Pulmonary artery endothelial cell (primary cell): Measurements from ENCODE around the gene NAA50. TPM values are rescaled to one million over a fixed set of nuclear protein-coding genes. Genes with fewer than 3 reads are reported as not detected.

ENCODE experiments used
- DNase-seq: peaks from one replicate; pipeline ENCODE4 v3.0.0-alpha.2; 2011; ENCODE audit warnings: low read depth, low spot score
- total RNA-seq: library from RNA; depleted of rRNA; stranded (reverse); fragments of >200 nt; gene quantifications from 2 replicates; pipeline ENCODE4 v1.2.3, GENCODE V29; 2014

The NAA50 gene
- total RNA-seq, 1 donor from 2014 or later, result 298 TPM

- no peak for DNase-seq
Observed at GRCh38 chr3:113690482-113690881, 55.6 kb downstream of the NAA50 start.

- DNase-seq, result no peak
Observed at GRCh38 chr3:113685956-113686721, 59.9 kb downstream of the NAA50 start.

DNA sequence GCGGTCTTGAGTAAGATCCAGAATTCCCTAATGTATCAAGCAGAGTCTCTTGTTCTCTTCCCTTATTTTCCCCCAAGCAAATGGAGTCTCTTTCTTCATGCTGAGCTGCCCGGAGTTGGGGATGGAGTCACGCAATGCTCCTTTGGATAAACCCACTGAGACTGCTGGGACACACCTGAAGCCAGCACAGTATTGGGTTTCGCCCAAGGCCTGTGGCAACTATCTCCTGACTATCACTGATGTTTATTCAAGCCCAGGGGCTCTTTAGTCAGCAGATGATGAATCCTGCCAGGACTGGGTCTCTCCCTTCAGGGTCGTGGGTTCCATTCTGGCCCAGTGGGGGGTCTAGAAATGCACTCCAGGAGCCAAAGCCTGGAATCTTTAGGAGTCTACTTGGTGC lies 60.9 kb downstream of the NAA50 start:
- no peak for DNase-seq

DNA sequence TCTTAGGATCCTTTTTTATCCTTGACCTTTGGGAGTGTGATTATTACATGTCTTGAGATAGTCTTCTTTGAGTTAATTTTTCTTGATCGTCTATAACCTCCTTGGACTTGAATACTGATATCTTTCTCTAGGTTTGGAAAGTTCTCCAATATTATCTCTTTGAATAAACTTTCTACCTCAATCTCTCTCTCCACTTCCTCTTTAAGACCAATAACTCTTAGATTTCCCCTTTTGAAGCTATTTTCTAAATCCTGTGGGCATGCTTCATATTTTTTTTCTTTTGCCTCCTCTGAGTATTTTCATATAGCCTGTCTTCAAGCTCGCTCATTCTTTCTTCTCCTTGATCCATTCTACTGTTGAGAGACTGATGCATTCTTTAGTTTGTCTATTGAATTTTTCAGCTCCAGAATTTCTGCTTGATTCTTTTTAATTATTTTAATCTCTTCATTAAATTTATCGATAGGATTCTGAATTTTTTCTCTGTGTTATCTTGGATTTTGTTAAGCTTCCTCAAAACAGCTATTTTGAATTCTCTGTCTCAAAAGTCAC lies 61.7 kb downstream of the NAA50 start:
- no peak for DNase-seq

DNA sequence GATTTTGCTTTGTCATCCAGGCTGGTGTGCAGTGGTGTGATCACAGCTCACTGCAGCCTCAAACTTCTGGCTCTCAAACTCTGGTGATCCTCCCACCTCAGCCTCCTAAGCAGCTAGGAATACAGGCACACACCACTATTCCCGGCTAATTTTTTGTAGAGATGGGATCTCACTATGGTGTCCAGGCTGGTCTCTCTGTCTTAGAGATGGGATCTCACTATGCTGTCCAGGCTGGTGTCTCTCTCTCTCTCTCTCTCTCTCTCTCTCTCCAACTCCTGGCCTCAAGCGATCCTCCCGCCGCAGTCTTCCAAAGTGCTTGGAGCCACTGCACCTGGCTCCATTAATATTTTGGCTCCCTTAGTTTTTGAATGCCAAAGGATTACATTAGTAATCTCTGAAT lies 67.3 kb downstream of the NAA50 start:
- DNase-seq, result no peak

GRCh38 chr3:113677737-113678136 lies 68.3 kb downstream of the NAA50 start:
- DNase-seq, result no peak

DNA sequence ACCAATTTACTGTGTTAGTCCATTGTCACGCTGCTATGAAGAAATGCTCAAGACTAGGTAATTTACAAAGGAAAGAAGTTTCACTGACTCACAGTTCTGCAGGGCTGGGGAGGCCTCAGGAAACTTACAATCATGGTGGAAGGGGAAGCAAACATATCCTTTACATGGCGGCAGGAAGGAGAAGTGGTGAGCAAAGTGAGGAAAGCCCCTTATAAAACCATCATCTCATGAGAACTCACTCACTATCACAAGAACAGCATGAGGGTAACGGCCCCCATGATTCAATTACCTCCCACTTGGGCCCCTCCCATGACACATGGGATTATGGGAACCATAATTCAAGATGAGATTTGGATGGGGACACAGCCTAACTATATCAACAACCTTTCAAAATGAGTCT lies 69.8 kb downstream of the NAA50 start:
- no peak for DNase-seq

GRCh38 chr3:113673593-113673992 lies 72.5 kb downstream of the NAA50 start:
- no peak for DNase-seq

DNA sequence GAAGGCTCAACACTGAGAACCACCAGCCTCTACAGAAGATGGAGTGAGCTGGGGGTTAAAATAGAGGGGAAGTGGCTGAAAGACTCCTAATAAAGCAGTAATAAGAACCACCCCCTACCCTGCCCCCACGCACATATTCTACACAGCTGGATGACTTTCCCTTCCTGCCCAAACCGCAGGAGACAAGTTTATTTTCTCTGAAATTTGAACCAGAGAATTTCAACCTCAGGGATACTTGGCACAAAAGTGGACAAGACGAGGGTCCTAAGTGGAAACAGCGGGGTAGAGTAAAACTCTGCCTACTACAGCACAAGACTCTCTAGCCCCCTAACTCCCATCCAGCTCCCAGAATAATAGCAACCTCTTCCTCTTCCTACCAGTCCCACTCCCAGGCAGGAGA lies 78.0 kb downstream of the NAA50 start:
- DNase-seq, result no peak

Other genes with a start within 250 kb of the NAA50 start
- gene SPICE1, start 231.1 kb downstream of the NAA50 start, total RNA-seq, result 9.8 and 13.4 TPM in 2 replicates
- not detected in 2 replicates for gene SIDT1, start 213.7 kb downstream of the NAA50 start, total RNA-seq
- gene USF3, start 49.6 kb downstream of the NAA50 start, total RNA-seq, result 4.6 and 5.6 TPM in 2 replicates
- 113 and 157 TPM in 2 replicates for gene ATP6V1A, start 786 bp upstream of the NAA50 start, total RNA-seq
- 19.0 and 20.2 TPM in 2 replicates for gene GRAMD1C, start 92.5 kb upstream of the NAA50 start, total RNA-seq
- 3.4 and 6.1 TPM in 2 replicates for gene ZDHHC23, start 201.8 kb upstream of the NAA50 start, total RNA-seq